Activated naive CD4-positive, alpha-beta T cell treated with anti-CD3 and anti-CD28 coated beads for 36 hours (primary cell): ENCODE data around the gene CDCA4. TPM values are rescaled to one million over a fixed set of nuclear protein-coding genes. Genes with fewer than 3 reads are reported as not detected.
A peak's percentile ranks its signal among the peaks of the same experiment; 100 is the strongest.

Source experiments
- CTCF ChIA-PET: fragments of 350-600 bp; sonication (Branson Sonifier 250); formaldehyde crosslinking; loops from one replicate; lab custom pipeline; 2021; ENCODE audit warnings: antibody characterized with exemption; lab: Charles Lee
- DNase-seq: peaks from one replicate; pipeline ENCODE4 v3.0.0-alpha.2; 2020
- H3K27ac Mint-ChIP-seq: one replicate; pipeline ENCODE4 v1.8.0; 2021; ENCODE audit warnings: mild to moderate bottlenecking, mixed read lengths
- H3K27me3 Mint-ChIP-seq: one replicate; pipeline ENCODE4 v1.8.0; 2021; ENCODE audit warnings: low read depth, mixed read lengths
- H3K36me3 Mint-ChIP-seq: one replicate; pipeline ENCODE4 v1.8.0; 2021; ENCODE audit warnings: low read depth, mixed read lengths
- H3K4me1 Mint-ChIP-seq: one replicate; pipeline ENCODE4 v1.8.0; 2021; ENCODE audit warnings: low read depth, mixed read lengths
- H3K4me3 Mint-ChIP-seq: one replicate; pipeline ENCODE4 v1.8.0; 2021; ENCODE audit warnings: mild to moderate bottlenecking, moderate library complexity, mixed read lengths
- H3K9me3 Mint-ChIP-seq: one replicate; pipeline ENCODE4 v1.8.0; 2021; ENCODE audit warnings: mixed read lengths
- intact Hi-C: fragments of 100-400 bp; cut with micrococcal nuclease; formaldehyde crosslinking; loops from one replicate; pipeline ENCODE4 v1.15.1; 2023
- total RNA-seq, 2 experiments: library from RNA; stranded (reverse); gene quantifications; one replicate each; pipeline ENCODE4 v1.2.3, GENCODE V29; 2021

Gene CDCA4
- 10 to 100 TPM; 59.6 to 60.4 TPM for total RNA-seq

GRCh38 chr14:105020815-105021655 is at the start of gene CDCA4:
TSS of gene CDCA4 (minus strand) at chr14:105021083. CDS start at chr14:105011929, 9,154 bp downstream.
- H3K4me1 Mint-ChIP-seq = peaks cover 71% of the 10 kb centered on the region
- intact Hi-C loops = loop anchor here (1.0 to 5.0 kb wide), 8 partner anchors 24 to 470 kb away; partner anchors contain the start of genes BRF1, CLBA1, GPR132 and TEDC1
- no peaks in the 10 kb centered on the region for H3K9me3 Mint-ChIP-seq
- peak; percentile 98 for DNase-seq
- H3K27ac Mint-ChIP-seq = peak within 1 kb of the TSS; percentile 87
- H3K36me3 Mint-ChIP-seq = peaks cover 38% of the 10 kb centered on the region
- H3K27me3 Mint-ChIP-seq = no peaks in the 10 kb centered on the region
- H3K4me3 Mint-ChIP-seq = peak within 1 kb of the TSS; percentile 98
- CTCF ChIA-PET = interaction anchor here (1.0 to 1.6 kb wide), 3 partner anchors 24 to 46 kb away, joined by 3 to 14 read pairs (median 4); no protein-coding TSS in a partner anchor

GRCh38 chr14:105069871-105070759 is 49.2 kb upstream of the CDCA4 start:
- peak overlapping the region; percentile 79 for H3K27ac Mint-ChIP-seq
- DNase-seq = peak; percentile 83
- CTCF ChIA-PET = interaction anchor here (0.8 to 5.6 kb wide), 3 partner anchors 17 to 59 kb away, joined by 3 to 23 read pairs (median 10); no protein-coding TSS in a partner anchor
- peaks cover 56% of the 10 kb centered on the region for H3K4me1 Mint-ChIP-seq
- no peaks in the 10 kb centered on the region for H3K27me3 Mint-ChIP-seq
- no peaks in the 10 kb centered on the region for H3K36me3 Mint-ChIP-seq
- no peaks in the 10 kb centered on the region for H3K9me3 Mint-ChIP-seq
- intact Hi-C loops = loop anchor here (1.0 to 10.0 kb wide), 5 partner anchors 11 to 942 kb away; partner anchors contain the start of gene SIVA1
- H3K4me3 Mint-ChIP-seq = no peak overlapping the region

GRCh38 chr14:105069522-105069870 is 48.6 kb upstream of the CDCA4 start:
- peak overlapping the region; percentile 79 for H3K27ac Mint-ChIP-seq
- no peaks in the 10 kb centered on the region for H3K27me3 Mint-ChIP-seq
- H3K4me1 Mint-ChIP-seq = peaks cover 60% of the 10 kb centered on the region
- no peak for DNase-seq
- intact Hi-C loops = loop anchor here (10.0 kb wide), 1 partner anchor 315 kb away; the partner anchor contains the start of gene SIVA1
- CTCF ChIA-PET = no interaction called here
- H3K4me3 Mint-ChIP-seq = no peak overlapping the region
- H3K9me3 Mint-ChIP-seq = no peaks in the 10 kb centered on the region
- peaks cover 6% of the 10 kb centered on the region for H3K36me3 Mint-ChIP-seq

GRCh38 chr14:105068818-105069217 is 47.9 kb upstream of the CDCA4 start:
- Mint-ChIP-seq H3K27ac (peak overlapping the region; percentile 62), H3K9me3 (no peaks in the 10 kb centered on the region), H3K27me3 (no peaks in the 10 kb centered on the region), H3K4me3 (no peak overlapping the region), H3K4me1 (peaks cover 67% of the 10 kb centered on the region), H3K36me3 (peaks cover 8% of the 10 kb centered on the region)
- CTCF ChIA-PET = no interaction called here
- no peak for DNase-seq
- intact Hi-C loops = loop anchor here (10.0 kb wide), 1 partner anchor 314 kb away; the partner anchor contains the start of gene SIVA1

GRCh38 chr14:105067969-105068301 is 47.1 kb upstream of the CDCA4 start:
- H3K4me3 Mint-ChIP-seq = no peak overlapping the region
- no peaks in the 10 kb centered on the region for H3K9me3 Mint-ChIP-seq
- CTCF ChIA-PET = interaction anchor here (0.6 to 3.0 kb wide), 3 partner anchors 11 to 24 kb away, joined by 3 to 10 read pairs (median 4); no protein-coding TSS in a partner anchor
- peaks cover 8% of the 10 kb centered on the region for H3K36me3 Mint-ChIP-seq
- intact Hi-C loops = loop anchor here (10.0 kb wide), 1 partner anchor 313 kb away; the partner anchor contains the start of gene SIVA1
- DNase-seq = no peak
- H3K27me3 Mint-ChIP-seq = no peaks in the 10 kb centered on the region
- H3K4me1 Mint-ChIP-seq = peaks cover 72% of the 10 kb centered on the region
- H3K27ac Mint-ChIP-seq = no peak overlapping the region

GRCh38 chr14:105067140-105067968 is 46.5 kb upstream of the CDCA4 start:
- intact Hi-C loops = loop anchor here (10.0 kb wide), 1 partner anchor 313 kb away; the partner anchor contains the start of gene SIVA1
- H3K27me3 Mint-ChIP-seq = no peaks in the 10 kb centered on the region
- DNase-seq = peak; percentile 82
- peaks cover 75% of the 10 kb centered on the region for H3K4me1 Mint-ChIP-seq
- CTCF ChIA-PET = interaction anchor here (0.6 to 3.0 kb wide), 6 partner anchors 8 to 23 kb away, joined by 3 to 11 read pairs (median 4); no protein-coding TSS in a partner anchor
- H3K36me3 Mint-ChIP-seq = peaks cover 8% of the 10 kb centered on the region
- no peak overlapping the region for H3K4me3 Mint-ChIP-seq
- H3K9me3 Mint-ChIP-seq = no peaks in the 10 kb centered on the region
- H3K27ac Mint-ChIP-seq = peak overlapping the region; percentile 96

GRCh38 chr14:105066240-105067071 is 45.6 kb upstream of the CDCA4 start:
- Mint-ChIP-seq H3K9me3 (no peaks in the 10 kb centered on the region), H3K27ac (peak overlapping the region; percentile 96), H3K36me3 (peaks cover 11% of the 10 kb centered on the region), H3K4me3 (peak overlapping the region; percentile 84), H3K4me1 (peaks cover 79% of the 10 kb centered on the region), H3K27me3 (no peaks in the 10 kb centered on the region)
- peak; percentile 59 for DNase-seq
- intact Hi-C loops = loop anchor here (10.0 kb wide), 1 partner anchor 312 kb away; the partner anchor contains the start of gene SIVA1
- CTCF ChIA-PET = interaction anchor here (0.9 to 3.0 kb wide), 5 partner anchors 9 to 48 kb away, joined by 3 to 11 read pairs (median 5); no protein-coding TSS in a partner anchor

GRCh38 chr14:105065280-105066228 is 44.7 kb upstream of the CDCA4 start, which contains the start of gene GPR132:
TSS of gene GPR132 (minus strand) at chr14:105065430. CDS start at chr14:105055420, 10,010 bp downstream.
- Mint-ChIP-seq H3K9me3 (no peaks in the 10 kb centered on the region), H3K36me3 (peaks cover 11% of the 10 kb centered on the region), H3K4me1 (peaks cover 81% of the 10 kb centered on the region), H3K27ac (peak within 1 kb of the TSS; percentile 96), H3K27me3 (no peaks in the 10 kb centered on the region), H3K4me3 (peak within 1 kb of the TSS; percentile 84)
- intact Hi-C loops = loop anchor here (1.0 to 10.0 kb wide), 4 partner anchors 22 to 425 kb away; partner anchors contain the start of genes CDCA4, SIVA1 and TEDC1
- peak; percentile 97 for DNase-seq
- CTCF ChIA-PET = interaction anchor here (0.6 to 3.0 kb wide), 6 partner anchors 10 to 446 kb away, joined by 3 to 11 read pairs (median 4); no protein-coding TSS in a partner anchor

GRCh38 chr14:105064721-105065143 is 43.8 kb upstream of the CDCA4 start:
- H3K27ac Mint-ChIP-seq = peak overlapping the region; percentile 96
- H3K27me3 Mint-ChIP-seq = no peaks in the 10 kb centered on the region
- H3K4me3 Mint-ChIP-seq = peak overlapping the region; percentile 84
- H3K4me1 Mint-ChIP-seq = peaks cover 81% of the 10 kb centered on the region
- H3K36me3 Mint-ChIP-seq = peaks cover 11% of the 10 kb centered on the region
- intact Hi-C loops = loop anchor here (1.0 to 10.0 kb wide), 4 partner anchors 23 to 426 kb away; partner anchors contain the start of genes CDCA4, SIVA1 and TEDC1
- peak; percentile 50 for DNase-seq
- no peaks in the 10 kb centered on the region for H3K9me3 Mint-ChIP-seq
- CTCF ChIA-PET = interaction anchor here (1.1 to 3.0 kb wide), 3 partner anchors 19 to 25 kb away, joined by 4 to 11 read pairs (median 10); no protein-coding TSS in a partner anchor
